PFSK-1 (cell line): ENCODE measurements around the gene ABCF3.

Source experiments
- FOXP2 ChIP-seq: optimal IDR thresholded peaks from 2 replicates; pipeline ENCODE3; 2011; ENCODE audit warnings: borderline replicate concordance, control low read depth, inconsistent platforms; ENCODE audit not compliant: insufficient read depth; ENCODE audit errors: extremely low read length, extremely low read depth
- POLR2AphosphoS5 ChIP-seq: IDR thresholded peaks from 2 replicates; pipeline ENCODE4 v1.6.1; 2012; ENCODE audit warnings: low read depth, mild to moderate bottlenecking, control low read depth, low read length, moderate library complexity
- SIN3A ChIP-seq: IDR thresholded peaks from 2 replicates; pipeline ENCODE4 v1.6.1; 2012; ENCODE audit warnings: mild to moderate bottlenecking, low read length, moderate library complexity, borderline replicate concordance; ENCODE audit not compliant: insufficient read depth
- TAF1 ChIP-seq: IDR thresholded peaks from 2 replicates; pipeline ENCODE4 v1.6.1; 2012; ENCODE audit warnings: low read length, control low read depth, borderline replicate concordance; ENCODE audit not compliant: insufficient read depth
- TF ChIP-seq, protein P1 (sequence below), 2 experiments: IDR thresholded peaks; 2 replicates each; pipeline versions ENCODE4 v1.6.1 to v1.8.0; 2011 to 2012; ENCODE audit warnings: low read depth in 2 of 2, low read length in 2 of 2, control low read depth in 1 of 2, inconsistent platforms in 1 of 2, mild to moderate bottlenecking in 1 of 2, moderate library complexity in 1 of 2; ENCODE audit not compliant: insufficient read depth in 1 of 2

DNA sequence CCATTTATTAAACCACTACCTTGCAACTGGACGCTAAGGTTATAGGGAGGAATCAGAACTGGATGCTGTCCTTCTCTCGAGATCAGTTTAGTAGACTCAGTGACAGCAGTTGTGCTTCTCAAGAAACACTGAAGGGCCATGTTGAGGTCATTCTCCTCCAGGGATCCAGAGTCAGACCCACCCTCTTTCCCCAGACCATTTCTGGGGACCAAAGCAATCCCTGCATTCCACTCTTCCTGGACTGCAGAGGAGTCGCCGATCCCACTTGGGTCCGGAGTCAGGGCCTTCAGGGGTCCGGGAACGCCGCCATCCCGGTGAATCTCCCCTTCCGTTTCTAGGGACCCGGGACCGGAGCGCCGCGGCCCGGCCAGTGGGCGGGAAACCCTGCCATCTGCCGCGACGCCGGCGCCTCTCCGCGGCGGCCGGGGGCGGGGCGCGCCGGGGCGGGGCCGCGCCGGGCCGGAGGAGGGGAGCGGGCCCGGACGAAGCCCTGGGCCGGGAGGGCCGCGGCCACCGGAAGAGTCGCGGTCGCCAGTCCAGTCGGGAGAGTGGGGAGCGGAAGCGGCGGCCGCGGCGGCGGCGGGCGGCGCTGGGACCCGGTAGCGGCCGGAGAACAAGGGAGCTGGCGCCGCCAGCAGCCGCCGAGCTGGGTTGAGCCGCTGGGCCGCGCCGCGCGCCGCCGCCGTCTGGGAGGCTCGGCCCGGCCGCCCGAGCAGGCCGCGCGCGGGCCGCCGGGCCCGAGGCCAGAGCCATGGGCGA lies 30.9 kb upstream of the ABCF3 start, which contains the start of gene DVL3:
- no peak for TF ChIP-seq SIN3A
- TF ChIP-seq POLR2AphosphoS5: no peak
- TF ChIP-seq TAF1: no peak; the same call in 1 of the 2 replicates
- TF ChIP-seq, protein P1, sequence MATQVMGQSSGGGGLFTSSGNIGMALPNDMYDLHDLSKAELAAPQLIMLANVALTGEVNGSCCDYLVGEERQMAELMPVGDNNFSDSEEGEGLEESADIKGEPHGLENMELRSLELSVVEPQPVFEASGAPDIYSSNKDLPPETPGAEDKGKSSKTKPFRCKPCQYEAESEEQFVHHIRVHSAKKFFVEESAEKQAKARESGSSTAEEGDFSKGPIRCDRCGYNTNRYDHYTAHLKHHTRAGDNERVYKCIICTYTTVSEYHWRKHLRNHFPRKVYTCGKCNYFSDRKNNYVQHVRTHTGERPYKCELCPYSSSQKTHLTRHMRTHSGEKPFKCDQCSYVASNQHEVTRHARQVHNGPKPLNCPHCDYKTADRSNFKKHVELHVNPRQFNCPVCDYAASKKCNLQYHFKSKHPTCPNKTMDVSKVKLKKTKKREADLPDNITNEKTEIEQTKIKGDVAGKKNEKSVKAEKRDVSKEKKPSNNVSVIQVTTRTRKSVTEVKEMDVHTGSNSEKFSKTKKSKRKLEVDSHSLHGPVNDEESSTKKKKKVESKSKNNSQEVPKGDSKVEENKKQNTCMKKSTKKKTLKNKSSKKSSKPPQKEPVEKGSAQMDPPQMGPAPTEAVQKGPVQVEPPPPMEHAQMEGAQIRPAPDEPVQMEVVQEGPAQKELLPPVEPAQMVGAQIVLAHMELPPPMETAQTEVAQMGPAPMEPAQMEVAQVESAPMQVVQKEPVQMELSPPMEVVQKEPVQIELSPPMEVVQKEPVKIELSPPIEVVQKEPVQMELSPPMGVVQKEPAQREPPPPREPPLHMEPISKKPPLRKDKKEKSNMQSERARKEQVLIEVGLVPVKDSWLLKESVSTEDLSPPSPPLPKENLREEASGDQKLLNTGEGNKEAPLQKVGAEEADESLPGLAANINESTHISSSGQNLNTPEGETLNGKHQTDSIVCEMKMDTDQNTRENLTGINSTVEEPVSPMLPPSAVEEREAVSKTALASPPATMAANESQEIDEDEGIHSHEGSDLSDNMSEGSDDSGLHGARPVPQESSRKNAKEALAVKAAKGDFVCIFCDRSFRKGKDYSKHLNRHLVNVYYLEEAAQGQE (IDR thresholded peaks at IDR 0.05; ENCODE audit: insufficient read depth in 1 of 2, low read depth in 2 of 2, low read length in 2 of 2): no peak
- peak; percentile 52 for TF ChIP-seq FOXP2
